Glutamatergic neuron (in vitro differentiated cells): ENCODE data around the gene TAX1BP3. TPM values are rescaled to one million over a fixed set of nuclear protein-coding genes. Genes with fewer than 3 reads are reported as not detected.

Experiments used
- DNase-seq: peaks from one replicate; pipeline ENCODE4 v3.0.0; 2022
- H3K27ac Mint-ChIP-seq: one replicate; pipeline ENCODE4 v1.8.0; 2020; ENCODE audit warnings: mild to moderate bottlenecking, mixed read lengths, inconsistent platforms; ENCODE audit not compliant: unreplicated experiment
- H3K27me3 Mint-ChIP-seq: one replicate; pipeline ENCODE4 v1.8.0; 2020; ENCODE audit warnings: mild to moderate bottlenecking, moderate library complexity, mixed read lengths, inconsistent platforms; ENCODE audit not compliant: unreplicated experiment
- H3K36me3 Mint-ChIP-seq: one replicate; pipeline ENCODE4 v1.8.0; 2020; ENCODE audit warnings: mild to moderate bottlenecking, mixed read lengths, inconsistent platforms; ENCODE audit not compliant: unreplicated experiment
- H3K4me1 Mint-ChIP-seq: one replicate; pipeline ENCODE4 v1.8.0; 2020; ENCODE audit warnings: mild to moderate bottlenecking, low read depth, mixed read lengths, inconsistent platforms; ENCODE audit not compliant: unreplicated experiment
- H3K4me3 Mint-ChIP-seq: one replicate; pipeline ENCODE4 v1.8.0; 2020; ENCODE audit warnings: mild to moderate bottlenecking, mixed read lengths, inconsistent platforms; ENCODE audit not compliant: unreplicated experiment
- H3K9me3 Mint-ChIP-seq: one replicate; pipeline ENCODE4 v1.8.0; 2020; ENCODE audit warnings: mild to moderate bottlenecking, moderate library complexity, mixed read lengths, inconsistent platforms; ENCODE audit not compliant: unreplicated experiment
- CTCF ChIP-seq: fragments of 200-600 bp; sonication (generic); IDR thresholded peaks from one replicate; pipeline ENCODE4 v1.5.0; 2021; ENCODE audit not compliant: partially characterized antibody, unreplicated experiment
- total RNA-seq: library from RNA; stranded (reverse); fragmentation: NEBNext Ultra II Directional; extraction: Animal tissue kit (Norgen Biotek cat#: 25700); gene quantifications from one replicate; pipeline ENCODE4 v1.2.1, GENCODE V29; 2021; ENCODE audit not compliant: unreplicated experiment

TAX1BP3 gene
- total RNA-seq, 1 donor from 2014 or later = 91.4 TPM

DNA sequence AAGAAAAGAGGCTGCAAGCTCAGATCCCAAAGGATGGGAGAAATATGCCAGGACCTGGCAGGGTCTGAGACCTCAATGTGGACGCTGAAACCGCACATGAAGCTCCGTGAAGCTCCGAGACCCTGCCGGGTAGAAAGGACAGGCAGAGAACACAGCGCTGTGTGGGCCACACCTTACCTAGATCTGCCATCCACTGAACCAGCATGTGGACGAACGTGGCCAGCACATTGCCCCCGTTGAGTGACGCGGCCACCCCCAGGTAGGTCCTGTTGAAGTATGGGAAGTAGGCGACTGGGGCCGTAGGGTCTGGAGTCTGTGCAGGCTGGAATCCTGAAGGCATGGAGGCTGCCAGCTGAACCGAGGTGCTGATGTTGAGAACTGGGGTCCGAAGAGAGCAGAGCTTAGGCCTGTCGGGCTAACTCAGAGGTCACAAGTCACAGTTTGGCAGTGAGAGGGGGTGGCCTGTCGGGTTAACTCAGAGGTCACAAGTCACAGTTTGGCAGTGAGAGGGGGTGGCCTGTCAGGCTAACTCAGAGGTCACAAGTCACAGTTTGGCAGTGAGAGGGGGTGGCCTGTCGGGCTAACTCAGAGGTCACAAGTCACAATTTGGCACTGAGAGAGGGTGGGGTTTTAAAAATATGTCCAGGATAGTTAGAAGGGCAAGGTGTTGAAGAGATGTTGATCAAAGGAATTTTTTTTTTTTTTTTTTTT is 53.1 kb downstream of the TAX1BP3 start:
- no peak overlapping the region for H3K27ac Mint-ChIP-seq
- DNase-seq = no peak
- H3K36me3 Mint-ChIP-seq = peaks cover 9% of the 10 kb centered on the region
- H3K9me3 Mint-ChIP-seq = no peaks in the 10 kb centered on the region
- TF ChIP-seq CTCF = no peak
- peaks cover 2% of the 10 kb centered on the region for H3K27me3 Mint-ChIP-seq
- H3K4me3 Mint-ChIP-seq = no peak overlapping the region
- H3K4me1 Mint-ChIP-seq = no peaks in the 10 kb centered on the region

GRCh38 chr17:3613124-3613523 is 55.3 kb downstream of the TAX1BP3 start:
- Mint-ChIP-seq H3K4me1 (peaks cover 3% of the 10 kb centered on the region), H3K4me3 (no peak overlapping the region), H3K9me3 (peaks cover 4% of the 10 kb centered on the region), H3K27me3 (peaks cover 2% of the 10 kb centered on the region), H3K36me3 (peaks cover 5% of the 10 kb centered on the region), H3K27ac (no peak overlapping the region)
- TF ChIP-seq CTCF = no peak
- DNase-seq = no peak

Other genes with a start within 250 kb of the TAX1BP3 start
- not detected for gene OR1E2, start 234.7 kb downstream of the TAX1BP3 start, total RNA-seq
- not detected for gene SPATA22, start 196.8 kb downstream of the TAX1BP3 start, total RNA-seq
- gene ASPA, start 192.6 kb downstream of the TAX1BP3 start, total RNA-seq = not detected
- 0.74 TPM for gene TRPV3, start 110.8 kb downstream of the TAX1BP3 start, total RNA-seq
- gene TRPV1, start 59.2 kb downstream of the TAX1BP3 start, total RNA-seq = 29.8 TPM
- gene SHPK, start 32.3 kb downstream of the TAX1BP3 start, total RNA-seq = 35.5 TPM
- 17.2 TPM for gene CTNS, start 31.8 kb downstream of the TAX1BP3 start, total RNA-seq
- gene EMC6, start 234 bp upstream of the TAX1BP3 start, total RNA-seq = 44.4 TPM
- 6.6 TPM for gene P2RX5, start 27.6 kb upstream of the TAX1BP3 start, total RNA-seq
- 2.3 TPM for gene HASPIN, start 55.3 kb upstream of the TAX1BP3 start, total RNA-seq
- 19.2 TPM for gene ITGAE, start 132.6 kb upstream of the TAX1BP3 start, total RNA-seq
- 133 TPM for gene NCBP3, start 177.7 kb upstream of the TAX1BP3 start, total RNA-seq
- gene CAMKK1, start 224.5 kb upstream of the TAX1BP3 start, total RNA-seq = 41.3 TPM
- 2.1 TPM for gene P2RX1, start 247.9 kb upstream of the TAX1BP3 start, total RNA-seq